GF-D8 (cell line): Measurements from ENCODE around the gene FMN2.

Experiments
- DNase-seq: peaks from one replicate; lab custom pipeline; 2025; lab: John Stamatoyannopoulos, UW

The FMN2 gene

GRCh38 chr1:240198376-240198775 lies 106.7 kb downstream of the FMN2 start:
- DNase-seq: no peak

GRCh38 chr1:240199758-240200645 lies 108.3 kb downstream of the FMN2 start:
- DNase-seq: no peak

GRCh38 chr1:240201931-240202330 lies 110.2 kb downstream of the FMN2 start:
- DNase-seq: no peak

GRCh38 chr1:240207073-240207709 lies 115.5 kb downstream of the FMN2 start:
- no peak for DNase-seq

- DNase-seq: no peak
Observed at GRCh38 chr1:240210026-240210425, 118.3 kb downstream of the FMN2 start.

- no peak for DNase-seq
Observed at GRCh38 chr1:240212556-240212955, 120.9 kb downstream of the FMN2 start.

- DNase-seq: no peak
Observed at GRCh38 chr1:240217403-240217802, 125.7 kb downstream of the FMN2 start.

GRCh38 chr1:240219104-240219503 lies 127.4 kb downstream of the FMN2 start:
- DNase-seq: no peak

- DNase-seq: no peak
Observed at GRCh38 chr1:240226102-240226501, 134.4 kb downstream of the FMN2 start.

- no peak for DNase-seq
Observed at GRCh38 chr1:240230816-240231215, 139.1 kb downstream of the FMN2 start.

- no peak for DNase-seq
Observed at GRCh38 chr1:240232530-240232929, 140.8 kb downstream of the FMN2 start.

GRCh38 chr1:240234485-240235210 lies 143.0 kb downstream of the FMN2 start:
- no peak for DNase-seq

- no peak for DNase-seq
Observed at GRCh38 chr1:240235521-240236288, 144.0 kb downstream of the FMN2 start.

- DNase-seq: no peak
Observed at GRCh38 chr1:240237305-240237721, 145.6 kb downstream of the FMN2 start.

GRCh38 chr1:240239309-240239708 lies 147.6 kb downstream of the FMN2 start:
- no peak for DNase-seq

- no peak for DNase-seq
Observed at GRCh38 chr1:240241278-240241677, 149.6 kb downstream of the FMN2 start.

GRCh38 chr1:240242601-240243144 lies 151.0 kb downstream of the FMN2 start:
- DNase-seq: no peak

- no peak for DNase-seq
Observed at GRCh38 chr1:240244968-240245628, 153.4 kb downstream of the FMN2 start.

- DNase-seq: no peak
Observed at GRCh38 chr1:240245629-240246020, 153.9 kb downstream of the FMN2 start.

GRCh38 chr1:240247899-240248298 lies 156.2 kb downstream of the FMN2 start:
- no peak for DNase-seq

- no peak for DNase-seq
Observed at GRCh38 chr1:240254006-240254405, 162.3 kb downstream of the FMN2 start.
